Activated CD8-positive, alpha-beta T cell treated with anti-CD3 and anti-CD28 coated beads for 36 hours (primary cell): ENCODE measurements around the gene CSTB. TPM values are rescaled to one million over a fixed set of nuclear protein-coding genes. Genes with fewer than 3 reads are reported as not detected.

ENCODE experiments used
- ATAC-seq: fragments of 200-7000 bp; cut with Tn5 transposase; one replicate; pipeline ENCODE4 v1.10.0; 2021; ENCODE audit warnings: mild to moderate bottlenecking, moderate library complexity
- CTCF ChIA-PET: fragments of 350-600 bp; sonication (Branson Sonifier 250); formaldehyde crosslinking; loops from one replicate; lab custom pipeline; 2021; ENCODE audit warnings: antibody characterized with exemption; lab: Charles Lee
- POLR2A ChIA-PET: fragments of 350-600 bp; sonication (Branson Sonifier 250); formaldehyde crosslinking; loops from one replicate; lab custom pipeline; 2021; ENCODE audit warnings: antibody characterized with exemption; lab: Charles Lee
- DNase-seq: peaks from one replicate; pipeline ENCODE4 v3.0.0-alpha.2; 2020
- H3K27ac Mint-ChIP-seq: one replicate; pipeline ENCODE4 v1.8.0; 2021; ENCODE audit warnings: mild to moderate bottlenecking, mixed read lengths
- H3K27me3 Mint-ChIP-seq: one replicate; pipeline ENCODE4 v1.8.0; 2021; ENCODE audit warnings: mixed read lengths
- H3K36me3 Mint-ChIP-seq: one replicate; pipeline ENCODE4 v1.8.0; 2021; ENCODE audit warnings: low read depth, mixed read lengths
- H3K4me1 Mint-ChIP-seq: one replicate; pipeline ENCODE4 v1.8.0; 2021; ENCODE audit warnings: low read depth, mixed read lengths
- H3K4me3 Mint-ChIP-seq: one replicate; pipeline ENCODE4 v1.8.0; 2021; ENCODE audit warnings: mild to moderate bottlenecking, moderate library complexity, mixed read lengths
- H3K9me3 Mint-ChIP-seq: one replicate; pipeline ENCODE4 v1.8.0; 2021; ENCODE audit warnings: mixed read lengths
- intact Hi-C: fragments of 100-400 bp; cut with micrococcal nuclease; formaldehyde crosslinking; loops from one replicate; pipeline ENCODE4 v1.10.0; 2022
- total RNA-seq, 2 experiments: library from RNA; stranded (reverse); gene quantifications; one replicate each; pipeline ENCODE4 v1.2.3, GENCODE V29; 2021
- TF ChIP-seq, protein P1 (sequence below): fragments of 200-600 bp; IDR thresholded peaks from one replicate; pipeline ENCODE4 v1.8.0; 2022; ENCODE audit warnings: antibody characterized with exemption, mild to moderate bottlenecking

The CSTB gene
- total RNA-seq, 2 experiments from 2014 or later = 18.6 to 20.7 TPM

- ChIA-PET POLR2A (interaction anchor here (0.8 to 4.2 kb wide), 12 partner anchors 10 to 293 kb away, joined by 3 to 24 read pairs (median 4); no protein-coding TSS in a partner anchor), CTCF (interaction anchor here (0.6 to 2.3 kb wide), 17 partner anchors 9 to 294 kb away, joined by 3 to 7 read pairs (median 3); no protein-coding TSS in a partner anchor)
- TF ChIP-seq, protein P1, sequence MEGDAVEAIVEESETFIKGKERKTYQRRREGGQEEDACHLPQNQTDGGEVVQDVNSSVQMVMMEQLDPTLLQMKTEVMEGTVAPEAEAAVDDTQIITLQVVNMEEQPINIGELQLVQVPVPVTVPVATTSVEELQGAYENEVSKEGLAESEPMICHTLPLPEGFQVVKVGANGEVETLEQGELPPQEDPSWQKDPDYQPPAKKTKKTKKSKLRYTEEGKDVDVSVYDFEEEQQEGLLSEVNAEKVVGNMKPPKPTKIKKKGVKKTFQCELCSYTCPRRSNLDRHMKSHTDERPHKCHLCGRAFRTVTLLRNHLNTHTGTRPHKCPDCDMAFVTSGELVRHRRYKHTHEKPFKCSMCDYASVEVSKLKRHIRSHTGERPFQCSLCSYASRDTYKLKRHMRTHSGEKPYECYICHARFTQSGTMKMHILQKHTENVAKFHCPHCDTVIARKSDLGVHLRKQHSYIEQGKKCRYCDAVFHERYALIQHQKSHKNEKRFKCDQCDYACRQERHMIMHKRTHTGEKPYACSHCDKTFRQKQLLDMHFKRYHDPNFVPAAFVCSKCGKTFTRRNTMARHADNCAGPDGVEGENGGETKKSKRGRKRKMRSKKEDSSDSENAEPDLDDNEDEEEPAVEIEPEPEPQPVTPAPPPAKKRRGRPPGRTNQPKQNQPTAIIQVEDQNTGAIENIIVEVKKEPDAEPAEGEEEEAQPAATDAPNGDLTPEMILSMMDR = peak; percentile 99
- DNase-seq (peak; percentile 92), ATAC-seq (peak; percentile 97)
- intact Hi-C loops = no loop called here
- H3K27ac Mint-ChIP-seq = peak within 1 kb of the TSS; percentile 95
- H3K36me3 Mint-ChIP-seq = peaks cover 39% of the 10 kb centered on the region
- H3K4me3 Mint-ChIP-seq = peak within 1 kb of the TSS; percentile 97
- H3K9me3 Mint-ChIP-seq = no peaks in the 10 kb centered on the region
- H3K4me1 Mint-ChIP-seq = peaks cover 23% of the 10 kb centered on the region
- no peaks in the 10 kb centered on the region for H3K27me3 Mint-ChIP-seq
These were observed 13.3 kb upstream of the CSTB start, which contains the start of gene RRP1 for GRCh38 chr21:43789276-43790009. RRP1 (plus strand) TSS chr21:43789577; CDS start chr21:43789630, 53 bp downstream.

DNA sequence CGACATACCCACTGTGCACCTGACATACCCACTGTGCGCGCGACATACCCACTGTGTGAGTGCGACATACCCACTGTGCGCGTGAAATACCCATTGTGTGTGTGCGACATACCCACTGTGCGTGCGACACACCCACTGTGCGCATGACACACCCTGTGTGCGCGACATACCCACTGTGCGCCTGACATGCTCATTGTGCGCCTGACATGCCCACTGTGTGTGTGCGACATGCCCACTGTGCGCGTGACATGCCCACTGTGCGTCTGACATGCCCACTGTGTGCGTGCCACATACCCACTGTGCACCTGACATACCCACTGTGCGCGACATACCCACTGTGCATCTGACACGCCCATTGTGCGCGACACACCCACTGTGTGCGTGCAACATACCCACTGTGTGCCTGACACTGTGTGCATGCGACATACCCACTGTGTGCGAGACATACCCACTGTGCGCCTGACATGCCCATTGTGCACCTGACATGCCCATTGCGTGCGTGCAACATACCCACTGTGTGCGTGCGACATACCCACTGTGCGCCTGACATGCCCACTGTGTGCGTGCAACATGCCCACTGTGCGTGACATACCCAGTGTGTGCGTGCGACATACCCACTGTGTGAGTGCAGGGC, 10.8 kb upstream of the CSTB start:
- H3K4me1 Mint-ChIP-seq = peaks cover 32% of the 10 kb centered on the region
- no peak for ATAC-seq
- CTCF ChIA-PET = interaction anchor here (1.1 kb wide), 1 partner anchor 12 kb away, joined by 3 read pairs; no protein-coding TSS in a partner anchor
- POLR2A ChIA-PET = no interaction called here
- H3K27me3 Mint-ChIP-seq = no peaks in the 10 kb centered on the region
- no peaks in the 10 kb centered on the region for H3K9me3 Mint-ChIP-seq
- no peak overlapping the region for H3K27ac Mint-ChIP-seq
- TF ChIP-seq, protein P1 = no peak
- H3K36me3 Mint-ChIP-seq = peaks cover 18% of the 10 kb centered on the region
- DNase-seq = no peak
- H3K4me3 Mint-ChIP-seq = no peak overlapping the region
- intact Hi-C loops = no loop called here

DNA sequence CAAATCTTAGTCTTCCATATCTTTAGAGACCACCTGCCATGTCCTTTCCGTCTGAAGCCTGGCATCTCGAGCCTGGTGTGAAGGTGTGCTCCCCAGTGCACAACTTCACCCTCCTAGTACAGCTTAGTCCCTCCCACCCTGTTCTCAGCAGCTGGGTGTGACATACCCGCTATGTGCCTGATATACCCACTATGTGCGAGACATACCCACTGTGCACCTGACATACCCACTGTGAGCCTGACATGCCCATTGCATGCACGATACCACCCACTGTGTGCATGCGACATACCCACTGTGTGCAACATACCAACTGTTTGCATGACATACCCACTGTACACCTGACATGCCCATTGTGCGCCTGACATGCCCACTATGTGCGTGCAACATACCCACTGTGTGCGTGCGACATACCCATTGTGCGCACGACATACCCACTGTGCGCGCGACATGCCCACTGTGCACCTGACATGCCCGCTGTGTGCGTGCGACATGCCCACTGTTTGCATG, 10.2 kb upstream of the CSTB start:
- no peak overlapping the region for H3K27ac Mint-ChIP-seq
- TF ChIP-seq, protein P1 = no peak
- ATAC-seq = no peak
- ChIA-PET CTCF (interaction anchor here (1.1 kb wide), 1 partner anchor 12 kb away, joined by 3 read pairs; no protein-coding TSS in a partner anchor), POLR2A (no interaction called here)
- no peak overlapping the region for H3K4me3 Mint-ChIP-seq
- H3K36me3 Mint-ChIP-seq = peaks cover 15% of the 10 kb centered on the region
- intact Hi-C loops = no loop called here
- H3K27me3 Mint-ChIP-seq = no peaks in the 10 kb centered on the region
- peaks cover 31% of the 10 kb centered on the region for H3K4me1 Mint-ChIP-seq
- no peaks in the 10 kb centered on the region for H3K9me3 Mint-ChIP-seq
- DNase-seq = no peak

DNA sequence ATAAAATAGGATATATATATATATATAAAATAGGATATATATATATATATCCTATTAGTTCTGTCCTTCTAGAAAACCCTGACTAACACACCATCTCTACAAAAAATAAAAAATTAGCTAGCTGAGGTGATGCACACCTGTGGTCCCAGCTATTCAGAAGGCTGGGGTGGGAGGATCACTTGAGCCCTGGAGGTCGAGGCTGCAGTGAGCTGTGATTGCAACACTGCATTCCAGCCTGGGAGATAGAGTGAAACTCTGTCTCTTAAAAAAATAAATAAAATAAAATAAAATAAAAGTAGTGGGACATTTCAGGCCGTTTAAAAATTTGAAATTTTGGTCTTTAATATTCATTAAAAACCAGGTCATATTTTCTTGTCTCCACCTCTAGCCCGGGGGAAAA, 9.0 kb upstream of the CSTB start:
- Mint-ChIP-seq H3K4me3 (no peak overlapping the region), H3K36me3 (peaks cover 5% of the 10 kb centered on the region), H3K4me1 (peaks cover 25% of the 10 kb centered on the region), H3K9me3 (no peaks in the 10 kb centered on the region), H3K27me3 (no peaks in the 10 kb centered on the region), H3K27ac (no peak overlapping the region)
- DNase-seq (no peak), ATAC-seq (no peak)
- intact Hi-C loops = no loop called here
- ChIA-PET POLR2A (no interaction called here), CTCF (no interaction called here)
- TF ChIP-seq, protein P1 = no peak
